ENCODE results near the gene EYA3.
"Not testable (repeated sequence)": the region's sequence is repeated elsewhere in the genome, so short reads cannot be mapped to it uniquely, and the experiment has no call there.

EYA3 gene

DNA sequence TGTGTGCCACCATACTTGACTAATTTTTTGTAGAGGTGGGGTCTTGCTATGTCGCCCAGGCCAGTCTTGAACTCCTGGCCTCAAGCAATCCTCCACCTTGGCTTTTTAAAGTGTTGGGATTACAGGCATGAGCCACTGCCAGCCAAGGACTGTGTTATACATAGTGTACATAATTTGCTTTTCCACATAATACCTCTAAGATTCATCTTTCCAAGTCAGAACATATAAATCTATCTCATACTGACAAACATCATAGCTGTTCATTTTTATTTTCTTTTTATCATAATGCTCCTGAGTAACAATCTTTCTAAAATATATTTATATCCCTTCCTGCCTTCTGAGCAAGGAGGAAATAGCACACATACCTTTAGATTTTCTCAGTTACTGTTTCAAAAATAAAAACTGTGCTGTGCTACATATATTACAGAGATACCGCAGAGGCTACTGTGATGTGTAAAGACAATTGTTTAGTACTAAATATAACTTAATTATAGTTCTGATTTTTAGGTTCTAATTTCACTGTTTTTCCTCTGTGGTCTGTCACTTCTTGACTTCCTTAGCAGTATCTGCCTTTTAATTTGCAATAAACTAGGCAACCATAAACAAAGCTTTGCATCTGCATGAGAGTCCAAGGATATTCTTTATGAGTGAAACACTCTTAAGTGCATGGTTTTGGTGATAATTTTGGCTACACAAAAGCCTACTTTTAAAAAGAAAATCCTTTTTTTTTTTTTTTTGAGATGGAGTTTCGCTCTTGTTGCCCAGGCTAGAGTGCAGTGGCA lies 59.3 kb downstream of the EYA3 start:
- no peak for DNase-seq (ENCODE audit: low read depth, low spot score)

DNA sequence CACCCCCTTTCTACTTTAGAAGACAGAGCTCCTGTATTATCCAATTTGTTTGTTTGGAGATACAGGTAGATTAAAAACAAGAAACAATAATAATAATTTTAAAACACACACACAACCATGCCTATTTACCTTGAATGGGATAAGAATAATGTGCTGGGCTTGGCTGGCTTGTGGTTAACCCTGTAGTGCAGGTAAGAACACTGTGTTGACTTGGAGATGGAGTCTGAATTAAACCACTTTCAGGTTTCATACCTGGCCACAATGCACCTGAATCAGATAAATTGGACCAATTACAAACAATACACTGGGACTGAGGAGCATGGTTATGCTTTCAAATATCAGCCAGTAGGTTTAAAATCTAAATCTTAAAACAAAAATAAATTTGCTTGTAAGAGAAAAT lies 60.8 kb downstream of the EYA3 start:
- DNase-seq (ENCODE audit: low read depth, low spot score) = no peak

DNA sequence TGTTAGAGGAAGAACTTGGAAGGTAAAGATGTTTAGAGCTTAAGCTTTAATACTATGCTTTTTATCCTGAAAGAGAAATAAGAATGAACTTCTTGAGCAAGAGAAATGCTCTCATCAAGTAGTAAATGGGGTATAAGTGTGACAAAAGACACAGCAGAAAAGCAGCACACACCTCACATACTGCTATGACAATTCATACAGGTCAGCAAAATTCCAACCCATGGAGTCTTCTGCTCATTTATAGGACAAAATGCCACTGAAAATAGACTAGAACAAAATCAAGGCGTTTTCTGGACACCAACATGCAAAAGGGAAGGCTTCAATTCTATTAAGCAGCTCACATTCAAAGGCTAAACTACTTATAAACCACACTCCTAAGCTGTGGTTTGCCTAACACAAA lies 61.2 kb downstream of the EYA3 start:
- no peak for DNase-seq (ENCODE audit: low read depth, low spot score)

DNA sequence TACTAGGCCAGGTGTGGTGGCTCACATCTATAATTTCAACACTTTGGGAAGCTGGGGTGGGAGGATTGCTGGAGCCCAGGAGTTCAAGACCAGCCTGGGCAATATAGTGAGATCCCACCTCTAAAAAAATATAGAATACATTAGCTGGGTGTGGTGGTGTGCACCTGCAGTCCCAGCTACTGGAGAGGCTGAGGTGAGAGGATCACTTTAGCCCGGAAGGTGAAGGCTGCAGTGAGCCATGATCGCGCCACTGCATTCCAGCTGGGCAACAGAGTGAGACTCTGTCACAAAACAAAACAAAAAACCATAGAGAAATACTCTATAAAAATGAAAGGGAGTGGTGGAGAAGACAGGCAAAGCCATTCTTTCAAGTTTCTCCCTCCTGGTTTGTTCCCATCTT lies 62.1 kb downstream of the EYA3 start:
- DNase-seq (ENCODE audit: low read depth, low spot score) = no peak

DNA sequence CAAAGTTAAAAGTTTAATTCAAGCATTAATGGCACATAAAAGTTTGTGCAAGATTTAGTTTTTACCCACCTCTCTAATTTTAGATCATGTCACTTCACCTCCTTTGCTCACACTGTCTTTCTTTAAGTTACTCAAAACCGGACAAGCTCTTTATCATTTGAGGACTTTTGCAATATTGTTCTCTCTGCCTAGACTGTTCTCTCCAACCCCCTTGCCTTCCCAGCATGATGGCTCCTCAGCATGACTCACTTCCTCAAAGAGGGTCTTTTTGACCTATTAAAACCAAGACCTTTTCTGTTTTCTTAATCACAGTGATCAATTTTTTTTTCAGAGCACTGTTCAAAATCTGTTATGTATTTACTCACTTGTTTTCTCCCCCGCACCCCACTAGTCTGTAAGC lies 67.3 kb downstream of the EYA3 start:
- DNase-seq (ENCODE audit: low read depth, low spot score) = no peak

DNA sequence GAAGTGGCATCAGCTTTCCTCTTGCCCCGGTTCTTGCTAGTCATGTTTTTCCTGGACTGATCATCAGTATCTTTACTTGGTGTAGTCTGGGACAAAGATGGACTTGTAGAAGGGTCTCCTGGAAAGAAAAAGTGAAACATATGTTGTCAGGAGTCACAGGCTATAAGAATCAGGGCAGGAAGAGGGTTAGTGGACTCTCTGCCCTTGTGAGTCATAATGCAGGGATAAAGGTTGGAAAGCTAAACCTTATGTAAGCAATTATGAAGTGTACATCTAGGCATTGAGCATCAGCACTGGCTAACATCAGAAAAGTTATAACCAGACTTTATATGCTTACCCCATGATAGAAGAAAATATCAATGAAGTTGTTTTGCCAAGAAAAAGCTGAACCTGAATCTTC lies 77.4 kb downstream of the EYA3 start:
- DNase-seq (ENCODE audit: low read depth, low spot score) = no peak

DNA sequence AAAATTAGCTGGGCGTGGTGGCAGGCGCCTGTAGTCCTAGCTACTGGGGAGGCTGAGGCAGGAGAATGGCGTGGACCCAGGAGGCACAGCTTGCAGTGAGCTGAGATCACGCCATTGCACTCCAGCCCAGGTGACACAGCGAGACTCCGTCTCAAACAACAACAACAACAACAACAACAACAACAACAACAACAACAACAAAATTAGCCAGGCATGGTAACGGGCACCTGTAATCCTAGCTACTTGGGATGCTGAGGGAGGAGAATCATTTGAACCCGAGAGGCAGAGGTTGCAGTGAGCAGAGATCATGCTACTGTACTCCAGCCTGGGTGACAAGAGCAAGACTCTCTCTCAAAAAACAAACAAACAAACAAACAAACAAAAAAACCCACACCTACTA lies 85.3 kb downstream of the EYA3 start:
- not testable (repeated sequence) for DNase-seq (ENCODE audit: low read depth, low spot score)

DNA sequence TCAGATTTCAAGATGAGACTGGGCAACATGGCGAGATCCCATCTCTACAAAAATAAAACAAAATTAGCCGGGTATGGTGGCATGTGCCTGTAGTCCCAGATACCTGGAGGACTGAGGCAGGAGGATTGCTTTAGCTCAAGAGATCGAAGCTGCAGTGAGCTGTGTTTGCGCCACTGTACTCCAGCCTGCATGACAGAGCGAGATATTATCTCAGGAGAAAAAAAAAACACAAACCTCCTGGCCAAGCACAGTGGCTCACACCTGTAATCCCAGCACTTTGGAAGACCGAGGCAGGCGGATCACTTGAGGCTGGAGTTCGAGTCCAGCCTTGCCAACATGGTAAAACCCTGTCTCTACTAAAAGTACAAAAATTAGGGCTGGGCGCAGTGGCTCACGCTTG lies 85.8 kb downstream of the EYA3 start:
- no peak for DNase-seq (ENCODE audit: low read depth, low spot score)

DNA sequence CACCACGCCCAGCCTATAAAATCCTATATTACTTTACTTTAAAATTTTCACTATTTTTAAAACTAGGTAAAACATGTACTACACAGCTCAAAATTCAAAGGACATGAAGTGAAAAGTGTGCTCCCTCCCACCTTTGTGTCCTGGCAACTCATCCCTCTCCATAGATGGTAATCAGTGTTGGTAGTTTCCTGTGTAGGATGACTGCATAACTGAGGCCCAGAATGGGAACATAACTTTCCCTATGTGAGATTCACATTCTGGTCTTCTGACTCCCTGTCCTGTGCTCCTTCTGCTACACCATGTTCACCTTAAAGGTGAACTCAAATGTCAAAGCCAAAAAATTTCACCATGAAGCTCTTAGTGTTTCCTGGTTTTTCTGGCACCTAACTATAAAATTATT lies 89.4 kb downstream of the EYA3 start:
- DNase-seq (ENCODE audit: low read depth, low spot score) = no peak

DNA sequence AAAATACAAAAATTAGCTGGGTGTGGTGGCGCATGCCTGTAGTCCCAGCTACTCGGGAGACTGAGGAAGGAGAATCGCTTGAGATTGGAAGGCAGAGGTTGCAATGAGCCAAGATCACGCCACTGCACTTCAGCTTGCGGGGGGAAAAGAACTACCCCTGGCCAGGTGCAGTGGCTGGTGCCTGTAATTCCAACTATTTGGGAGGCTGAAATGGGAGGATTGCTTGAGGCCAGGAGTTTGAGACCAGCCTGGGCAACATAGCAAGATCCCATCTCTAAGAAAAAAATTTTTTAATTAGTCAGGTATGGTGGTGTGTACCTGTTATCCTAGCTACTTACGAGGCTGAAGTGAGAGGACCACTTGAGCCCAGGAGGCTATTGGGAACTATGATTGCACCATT lies 93.9 kb downstream of the EYA3 start:
- not testable (repeated sequence) for DNase-seq (ENCODE audit: low read depth, low spot score)

DNA sequence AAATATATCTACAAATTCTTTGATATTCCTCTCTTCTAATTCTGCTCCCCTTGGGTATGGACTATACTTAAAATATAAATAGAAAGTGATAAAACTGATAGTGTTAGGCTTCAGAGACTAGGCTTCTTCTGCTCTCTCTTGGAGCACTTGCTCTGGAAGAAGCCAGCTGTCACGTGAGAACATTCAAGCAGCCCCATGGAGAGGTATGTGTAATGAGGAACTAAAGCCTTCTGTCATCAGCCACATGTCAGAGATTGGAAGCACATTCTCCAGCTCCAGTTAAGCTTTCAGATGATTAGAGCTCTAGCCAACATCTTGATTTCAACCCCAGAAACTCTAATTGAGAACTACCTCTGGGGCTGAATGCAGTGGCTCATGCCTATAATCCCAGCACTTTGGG lies 94.3 kb downstream of the EYA3 start:
- no peak for DNase-seq (ENCODE audit: low read depth, low spot score)

DNA sequence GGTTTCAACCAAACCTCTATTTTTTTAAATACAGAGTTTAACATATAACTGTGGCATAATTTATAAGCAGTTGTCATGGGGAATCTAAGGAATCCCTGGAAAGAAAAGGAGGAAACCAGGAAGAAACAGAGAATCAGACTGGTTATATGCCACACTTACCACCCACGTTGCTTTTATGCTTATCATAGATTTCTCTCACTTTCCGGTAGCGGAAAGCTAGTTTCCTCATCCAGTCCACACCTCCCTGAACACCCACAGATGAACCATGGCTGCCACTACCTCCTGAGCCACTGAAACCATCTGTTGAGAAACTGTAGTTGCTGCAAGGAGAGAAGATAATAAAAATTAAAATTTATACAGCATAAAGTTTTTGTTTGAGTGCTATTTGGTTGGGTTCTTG lies 95.2 kb downstream of the EYA3 start:
- DNase-seq (ENCODE audit: low read depth, low spot score) = no peak

DNA sequence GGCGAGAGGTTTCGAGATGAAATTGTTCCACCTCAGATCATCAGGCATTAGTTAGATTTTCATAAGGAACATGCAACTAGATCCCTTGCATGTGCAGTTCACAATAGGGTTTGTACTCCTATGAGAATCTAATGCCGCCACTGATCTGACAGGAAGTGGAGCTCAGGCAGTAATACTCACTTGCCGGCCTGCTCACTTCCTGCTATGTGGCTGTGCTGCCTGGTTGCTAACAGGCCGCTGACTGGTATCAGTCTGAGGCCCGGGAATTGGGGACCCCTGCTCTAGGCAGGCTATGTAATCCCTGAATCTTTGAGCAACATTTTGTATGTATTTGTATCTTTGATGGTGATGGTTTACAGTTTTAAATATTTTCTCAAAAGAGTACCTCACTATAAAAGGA lies 96.1 kb downstream of the EYA3 start:
- DNase-seq (ENCODE audit: low read depth, low spot score) = no peak

DNA sequence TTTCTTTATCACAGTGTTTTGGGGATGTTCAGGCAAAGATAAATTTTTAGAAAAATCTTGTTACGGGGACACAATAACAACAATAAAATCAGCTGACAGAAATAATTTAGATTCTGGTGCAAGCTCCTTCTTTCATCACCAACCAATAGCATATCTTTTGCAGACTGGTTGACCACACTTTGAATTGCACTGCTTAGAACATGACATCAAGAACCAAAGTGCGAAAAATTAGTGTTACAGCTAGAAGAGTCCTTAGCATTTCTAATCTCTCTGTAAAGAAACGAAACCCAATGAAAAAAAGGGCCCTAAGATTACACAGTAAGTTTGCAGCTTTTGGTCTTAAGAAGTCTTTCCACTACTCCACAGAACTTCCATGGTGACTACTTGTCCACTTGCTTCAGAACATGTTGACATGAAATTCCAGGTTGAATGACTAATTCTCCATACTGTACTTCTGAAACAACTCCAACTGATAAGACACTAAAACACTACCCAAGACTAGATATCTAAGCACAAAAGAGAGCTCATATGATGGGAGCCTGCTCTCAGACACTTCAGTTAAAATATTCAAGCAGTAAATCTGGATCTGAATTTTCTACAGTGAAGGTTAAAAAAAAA lies 97.4 kb downstream of the EYA3 start:
- no peak for DNase-seq (ENCODE audit: low read depth, low spot score)

DNA sequence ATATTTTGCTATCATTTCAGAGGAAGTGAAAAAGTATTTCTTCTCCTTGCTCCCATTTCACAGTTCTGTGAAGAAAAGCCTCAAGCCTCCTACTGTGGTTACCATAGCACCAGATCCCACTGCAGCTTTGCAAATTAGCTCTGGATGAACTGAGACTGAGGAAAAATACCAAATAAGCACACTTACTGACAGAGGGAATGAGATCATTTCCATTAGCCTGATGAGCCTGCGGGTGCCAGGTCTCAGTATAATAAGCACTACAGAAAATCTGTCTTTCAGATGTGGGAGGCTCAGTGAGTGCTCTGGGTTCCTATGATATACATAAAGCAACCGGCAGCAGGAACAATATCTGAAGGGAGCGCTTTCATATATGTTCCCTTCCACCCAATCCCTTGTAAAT lies 107.3 kb downstream of the EYA3 start:
- no peak for DNase-seq (ENCODE audit: low read depth, low spot score)

DNA sequence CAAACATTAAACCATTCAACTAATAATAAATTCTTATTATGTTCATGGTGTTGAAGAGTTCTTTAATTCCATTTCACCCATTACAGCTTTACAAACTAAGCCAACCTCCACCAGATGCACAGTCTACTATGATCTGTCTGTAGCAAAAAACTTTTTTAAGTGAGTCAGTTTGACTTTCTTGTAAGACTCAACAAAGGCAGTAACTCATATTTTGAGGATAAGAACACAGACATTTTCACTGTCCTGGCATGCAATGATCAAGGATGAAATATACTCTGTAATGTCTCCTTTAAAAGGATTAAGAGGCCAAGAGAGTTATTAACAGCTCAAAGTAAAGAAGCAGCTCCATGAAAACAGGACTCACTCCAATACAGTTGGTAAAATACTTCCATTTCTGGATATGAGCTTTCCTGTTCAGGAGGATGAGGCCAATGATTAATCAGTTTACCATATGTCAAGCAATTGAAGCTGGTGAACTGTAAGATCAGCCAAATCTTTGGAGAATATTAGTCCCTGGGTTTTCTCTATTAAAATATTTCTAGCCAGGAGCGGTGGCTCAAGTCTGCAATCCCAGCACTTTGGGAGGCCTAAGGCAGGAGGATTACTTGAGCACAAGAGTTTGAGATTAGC lies 108.1 kb downstream of the EYA3 start:
- DNase-seq (ENCODE audit: low read depth, low spot score) = no peak

DNA sequence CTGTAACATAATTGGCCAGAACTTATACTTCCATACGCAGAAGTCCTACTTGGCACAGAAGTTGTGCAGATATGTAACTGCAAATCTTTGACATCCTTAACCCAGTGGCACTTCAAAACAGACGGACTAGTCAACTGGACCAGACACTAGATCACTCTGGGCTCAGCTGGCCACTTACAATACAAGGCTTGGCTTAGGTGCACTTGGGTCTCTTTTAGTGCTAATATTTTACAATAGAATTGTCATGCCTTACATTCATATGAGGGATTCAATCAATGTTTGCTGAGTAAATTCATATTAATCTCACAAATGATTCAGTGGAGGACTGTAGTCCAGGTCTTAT lies 108.6 kb downstream of the EYA3 start:
- DNase-seq (ENCODE audit: low read depth, low spot score) = no peak

DNA sequence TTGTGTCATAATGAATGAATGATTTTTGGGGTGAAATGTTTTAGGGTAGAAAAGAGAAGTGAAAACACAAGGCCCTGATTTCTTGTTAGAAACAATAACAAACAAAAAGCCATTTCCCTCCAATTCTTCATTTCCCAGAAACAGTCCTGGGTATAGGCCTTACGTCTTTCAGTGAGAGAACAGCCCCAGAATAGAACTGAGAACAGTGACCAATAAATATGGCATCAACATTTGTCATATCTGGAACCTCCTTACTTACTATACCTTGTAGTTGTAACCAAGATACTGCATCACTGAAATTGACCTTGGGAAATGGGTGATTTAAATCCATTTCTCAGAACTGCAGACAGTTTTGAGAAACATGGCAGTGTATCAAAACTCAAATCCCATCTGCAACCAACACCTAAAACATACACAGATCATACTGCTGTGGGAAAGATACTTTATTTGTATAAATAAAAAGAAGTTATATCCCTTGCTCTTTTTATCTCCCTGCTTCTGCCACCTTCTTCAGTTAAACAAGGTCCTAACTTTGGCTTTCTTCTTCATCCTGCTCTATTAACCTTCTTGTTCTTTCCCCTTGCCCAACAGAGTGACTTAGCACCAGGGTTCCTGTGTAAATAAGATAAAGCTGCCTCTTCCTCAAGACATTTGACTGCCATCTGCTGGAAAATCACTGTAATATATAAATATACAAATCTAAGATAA lies 109.1 kb downstream of the EYA3 start:
- DNase-seq (ENCODE audit: low read depth, low spot score) = no peak

DNA sequence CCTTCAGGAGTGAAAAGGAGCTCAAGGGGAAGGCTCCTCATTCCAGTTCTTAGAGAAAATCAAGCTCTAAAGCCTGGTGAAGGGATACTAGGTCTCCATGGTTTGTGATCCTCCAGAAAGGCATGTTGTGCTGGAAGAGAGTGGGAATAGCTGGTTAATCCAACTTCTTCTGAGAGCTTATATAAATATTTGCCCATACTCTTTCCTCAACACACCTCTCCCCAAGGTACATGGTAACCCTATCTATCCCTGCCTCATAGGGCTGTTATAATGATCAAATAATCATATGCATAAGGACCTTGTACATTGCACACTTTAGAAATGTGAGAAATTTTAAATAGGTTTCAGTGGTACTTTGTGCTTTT lies 114.0 kb downstream of the EYA3 start:
- no peak for DNase-seq (ENCODE audit: low read depth, low spot score)

DNA sequence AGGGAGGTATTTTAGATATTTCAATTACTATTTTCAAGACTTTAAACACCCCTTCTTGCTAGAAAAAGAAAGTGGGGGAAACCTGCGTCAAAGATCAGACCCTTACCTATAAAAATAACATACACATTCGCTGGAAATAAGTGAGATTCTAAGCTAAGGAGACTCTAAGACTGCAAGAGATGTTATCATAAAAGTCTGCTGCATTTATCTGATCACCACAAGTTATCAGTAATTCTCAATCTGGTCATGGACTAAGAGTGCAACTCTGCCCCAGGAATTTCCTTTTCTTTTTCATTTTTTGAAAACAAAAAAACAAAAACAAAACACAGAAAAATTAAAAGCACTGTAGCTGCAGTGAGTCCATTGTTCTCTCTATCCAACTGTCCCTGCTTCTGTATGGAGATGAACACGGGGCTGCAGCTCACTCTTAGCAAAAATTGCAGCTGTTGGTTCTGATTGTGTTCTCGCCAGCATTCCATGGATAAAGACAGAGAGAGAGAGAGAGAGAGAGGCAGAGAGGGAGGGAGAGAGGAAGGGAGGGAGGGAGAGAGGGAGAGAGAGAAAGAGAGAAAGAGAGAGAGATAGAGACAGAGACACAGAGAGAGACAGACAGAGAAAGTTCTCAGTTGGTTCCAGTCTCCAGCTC lies 114.5 kb downstream of the EYA3 start:
- no peak for DNase-seq (ENCODE audit: low read depth, low spot score)

DNA sequence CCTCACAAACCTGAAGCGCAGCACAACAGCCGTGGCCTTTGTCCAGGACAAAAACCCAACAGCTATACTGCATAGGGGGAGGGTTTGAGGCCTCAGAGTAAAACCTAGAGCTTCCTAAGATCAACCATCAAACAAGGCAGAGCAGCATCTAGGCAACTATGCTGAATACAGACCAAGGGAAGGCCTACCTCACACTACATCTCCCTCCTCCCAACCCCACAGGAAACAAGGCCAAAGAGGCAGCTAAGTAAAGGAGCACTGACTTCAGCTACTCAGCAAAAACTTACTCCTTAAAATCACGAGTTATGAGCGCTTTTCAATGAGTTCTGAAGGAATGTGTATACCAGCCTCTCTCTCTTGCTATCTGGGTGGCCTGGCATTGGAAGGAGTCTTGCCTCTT lies 116.3 kb downstream of the EYA3 start:
- no peak for DNase-seq (ENCODE audit: low read depth, low spot score)

DNA sequence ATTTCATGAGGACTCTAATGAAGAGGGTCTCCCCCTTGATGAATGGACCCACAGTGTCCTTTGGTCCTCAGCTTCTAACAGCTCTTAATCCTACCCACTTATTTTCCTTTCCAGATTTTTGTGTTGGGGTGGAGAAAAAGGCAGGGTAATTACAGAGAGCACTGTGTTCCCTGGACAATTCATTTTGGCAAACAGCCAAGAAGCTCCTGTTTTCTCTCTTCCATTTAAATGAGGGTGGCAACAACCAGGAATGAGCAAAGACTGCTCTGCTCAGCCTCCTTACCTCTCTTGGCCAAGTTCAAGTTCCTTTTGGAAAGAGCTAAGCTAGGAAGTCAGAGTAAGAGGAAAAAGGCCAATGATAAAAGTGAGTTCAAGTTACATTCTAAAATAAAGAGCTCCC lies 116.7 kb downstream of the EYA3 start:
- DNase-seq (ENCODE audit: low read depth, low spot score) = no peak

Data from ELF-1 (cell line).